Embryonic facial prominence (tissue), 1 donor: ENCODE data around the gene KIF6.
"Not testable (repeated sequence)": the region's sequence is repeated elsewhere in the genome, so short reads cannot be mapped to it uniquely, and the experiment has no call there.

Experiments used
- DNase-seq: peaks from one replicate; pipeline ENCODE4 v3.0.0-alpha.2; 2016; ENCODE audit errors: extremely low spot score

Gene KIF6

GRCh38 chr6:39724787-39725631 lies at the start of gene KIF6:
Gene KIF6, minus strand, starts transcription at chr6:39725408. Its CDS starts 98 bp downstream, at chr6:39725310.
- peak; percentile 83 for DNase-seq

DNA sequence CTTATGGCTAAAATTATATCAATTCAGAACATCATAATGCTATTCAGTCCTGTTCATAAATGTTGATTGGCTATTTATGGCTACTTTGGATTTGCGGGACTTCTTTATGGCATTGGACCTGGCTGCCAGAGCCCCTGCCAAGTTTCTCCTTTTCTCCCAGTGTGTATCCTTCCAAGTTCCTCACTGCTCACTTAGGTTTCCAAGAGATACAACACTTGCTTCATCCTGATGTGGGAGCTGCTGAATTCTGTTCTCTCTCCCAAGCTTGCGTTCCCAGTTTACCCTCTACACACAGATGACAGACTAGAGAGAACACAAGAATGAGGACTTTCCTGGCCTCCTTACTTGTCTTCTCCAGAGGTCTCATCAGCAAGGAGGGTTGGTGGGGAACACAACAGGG lies 48.6 kb upstream of the KIF6 start:
- DNase-seq, result no peak

GRCh38 chr6:39772559-39773273 lies 47.5 kb upstream of the KIF6 start:
- no peak for DNase-seq

DNA sequence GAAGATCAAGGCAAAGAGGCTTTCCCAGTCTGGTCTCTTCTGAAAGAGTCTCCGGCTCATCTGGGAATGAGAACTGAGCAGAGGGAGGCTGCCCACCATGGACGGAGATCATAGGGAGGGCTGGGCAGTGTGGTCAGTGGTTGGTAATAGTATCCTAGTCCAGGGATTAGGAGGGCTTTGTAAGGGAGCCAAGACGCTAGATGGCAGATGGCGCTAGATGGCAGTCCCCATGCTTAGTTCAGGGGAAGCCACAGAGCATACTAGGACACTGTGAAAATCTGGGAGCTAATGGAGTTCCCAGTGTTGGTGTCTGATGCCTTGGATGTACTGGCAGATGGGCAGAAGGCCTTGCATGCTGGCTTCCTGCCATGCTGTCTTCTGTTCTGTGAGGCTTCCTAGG lies 45.2 kb upstream of the KIF6 start:
- no peak for DNase-seq

- DNase-seq, result no peak
These were observed 43.8 kb upstream of the KIF6 start for GRCh38 chr6:39769012-39769411.

DNA sequence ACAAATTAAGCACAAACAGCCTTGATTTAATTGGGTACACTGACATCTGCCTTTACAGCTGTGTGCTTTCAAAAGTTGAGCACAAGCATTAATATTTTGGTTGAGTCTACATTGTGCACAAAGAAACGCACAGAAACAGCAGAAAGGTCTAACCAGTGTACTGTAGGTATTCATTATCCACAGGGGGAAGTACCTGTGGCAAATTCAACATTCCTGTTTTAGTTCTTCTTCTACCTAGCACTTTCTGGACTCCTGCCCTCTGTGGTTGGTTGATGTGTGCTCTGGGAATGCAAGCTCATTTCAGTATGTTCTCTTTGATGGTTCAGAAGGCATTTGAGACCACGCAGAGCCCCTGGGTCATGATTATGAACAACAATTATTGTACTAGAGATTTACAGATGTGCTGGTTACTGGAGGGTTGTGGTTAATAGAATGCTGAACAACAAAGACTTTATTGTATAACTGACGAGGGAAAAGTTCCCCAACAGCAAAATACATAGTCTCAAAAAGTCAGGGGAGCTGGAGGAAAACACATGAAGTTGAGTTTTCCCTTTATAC lies 40.4 kb upstream of the KIF6 start:
- DNase-seq, result no peak

DNA sequence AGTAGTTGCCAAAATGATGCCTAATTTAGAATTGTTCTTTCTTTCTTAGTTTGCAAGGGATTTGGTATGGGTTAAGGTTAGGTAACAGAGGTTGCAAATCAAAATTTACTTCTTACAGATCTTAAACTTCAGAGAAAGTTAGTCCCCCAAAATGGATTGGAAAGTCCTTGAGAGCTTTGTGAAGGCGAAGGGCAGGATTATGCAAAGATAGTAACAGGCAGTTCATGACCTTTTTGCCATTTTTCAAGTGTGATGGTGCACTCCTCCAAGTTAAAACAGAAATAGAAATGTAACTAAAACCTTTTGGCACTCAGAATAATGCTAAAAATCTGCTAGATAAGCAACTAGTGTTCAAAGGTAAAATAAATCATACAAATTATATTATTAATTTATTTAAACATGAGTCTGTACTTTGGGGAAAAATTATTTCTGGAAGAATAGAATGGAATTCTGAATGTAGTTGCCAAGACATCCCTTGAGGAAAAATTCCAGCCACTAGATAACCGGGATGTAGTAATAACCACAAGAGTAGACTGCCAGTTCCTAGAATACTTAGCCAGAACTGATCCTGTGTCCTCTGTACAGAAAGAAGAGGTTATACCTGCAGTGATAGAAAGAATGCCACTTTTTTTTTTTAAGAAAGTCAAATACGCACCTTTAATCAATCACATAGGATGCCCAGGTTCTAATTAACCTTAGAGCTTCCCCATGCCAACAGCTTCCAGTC lies 35.2 kb upstream of the KIF6 start:
- no peak for DNase-seq

DNA sequence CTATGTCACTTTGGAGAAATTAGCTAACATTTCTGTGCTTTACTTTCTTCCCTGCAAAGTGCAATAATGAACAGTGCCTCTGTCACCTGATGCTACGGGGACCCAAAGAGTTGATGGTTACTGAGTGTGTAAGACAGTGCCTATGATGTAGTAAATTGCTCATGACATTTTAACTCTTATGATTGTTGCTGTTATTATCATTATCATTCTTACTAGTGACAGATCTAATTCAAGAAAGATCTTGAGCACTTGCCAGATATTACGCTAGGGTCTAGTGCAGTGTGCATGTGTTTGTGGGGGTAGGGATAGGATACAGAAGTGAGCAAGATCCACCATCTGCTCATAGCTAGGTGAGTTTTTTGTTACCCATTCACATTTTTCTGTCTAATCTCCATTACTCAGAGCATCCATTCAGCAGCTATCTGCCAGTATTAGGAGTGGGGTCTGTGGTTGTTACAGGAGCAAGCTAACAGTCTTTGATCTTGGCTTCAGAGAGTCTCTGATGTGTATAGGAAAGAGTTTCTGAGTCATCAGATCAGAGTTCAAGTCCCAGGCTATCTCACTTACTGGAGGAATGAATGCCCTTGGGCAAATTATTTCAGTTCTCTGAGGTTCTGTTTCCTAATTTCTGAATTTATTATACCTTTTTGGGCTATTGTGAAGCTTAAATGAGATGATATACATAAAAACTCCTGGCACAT lies 33.8 kb upstream of the KIF6 start:
- DNase-seq, result no peak

DNA sequence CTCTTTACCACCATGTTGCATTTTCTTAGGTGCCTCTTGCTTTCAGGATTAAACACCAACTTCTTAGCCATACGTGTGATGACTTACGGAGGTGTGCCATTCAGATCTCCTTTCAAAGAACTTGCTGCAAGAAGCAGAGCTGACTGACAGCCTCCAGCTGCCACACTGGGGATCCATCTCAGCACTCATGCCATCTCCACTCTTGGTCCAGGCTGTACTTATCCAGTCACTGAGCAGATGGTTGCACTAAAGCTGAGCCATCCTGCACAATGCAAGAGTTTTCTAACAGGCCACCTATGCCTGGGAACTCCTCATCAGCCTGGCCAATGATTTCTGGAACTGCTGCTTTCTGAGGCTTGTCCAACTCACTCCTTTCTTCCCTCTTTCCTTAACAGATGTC lies 31.4 kb upstream of the KIF6 start:
- DNase-seq, result no peak

- DNase-seq, result no peak
These were observed 30.0 kb upstream of the KIF6 start for GRCh38 chr6:39755231-39755630.

- DNase-seq, result no peak
These were observed 29.4 kb upstream of the KIF6 start for GRCh38 chr6:39754514-39755115.

GRCh38 chr6:39753725-39754045 lies 28.5 kb upstream of the KIF6 start:
- DNase-seq, result no peak

DNA sequence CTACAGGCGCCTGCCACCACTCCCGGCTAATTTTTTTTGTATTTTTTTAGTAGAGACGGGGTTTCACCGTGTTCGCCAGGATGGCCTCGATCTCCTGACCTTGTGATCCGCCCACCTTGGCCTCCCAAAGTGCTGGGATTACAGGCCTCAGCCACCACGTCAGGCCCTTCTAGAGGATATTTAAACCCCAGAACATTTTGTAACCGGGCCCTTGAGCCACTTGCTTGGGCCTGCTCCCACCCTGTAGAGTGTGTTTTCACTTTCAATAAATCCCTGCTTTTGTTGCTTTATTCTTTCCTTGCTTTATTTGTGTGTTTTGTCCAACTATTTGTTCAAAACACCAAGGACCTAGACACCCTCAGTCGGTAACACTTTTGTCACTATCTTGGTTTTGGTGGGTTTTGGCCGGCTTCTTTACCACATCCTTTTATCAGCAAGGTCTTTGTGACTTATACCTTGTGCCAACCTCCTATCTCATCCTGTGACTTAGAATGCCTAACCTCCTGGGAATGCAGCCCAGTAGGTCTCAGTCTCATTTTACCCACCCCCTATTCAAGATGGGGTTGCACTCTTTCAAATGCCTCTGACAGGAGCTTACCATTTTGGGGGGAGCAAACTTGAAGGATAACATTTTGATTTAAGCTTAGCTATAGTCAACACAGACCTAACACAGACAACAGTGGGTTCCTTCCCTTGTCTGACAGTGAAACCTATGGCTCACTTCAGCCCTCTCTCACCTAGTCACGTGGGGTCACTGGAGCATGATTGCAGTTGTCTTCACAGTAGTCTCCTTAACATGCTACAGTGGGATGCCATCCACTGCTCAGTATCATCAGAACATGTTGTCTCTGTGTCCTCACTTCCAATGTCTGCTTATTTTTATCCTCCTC lies 27.9 kb upstream of the KIF6 start:
- DNase-seq, result no peak

DNA sequence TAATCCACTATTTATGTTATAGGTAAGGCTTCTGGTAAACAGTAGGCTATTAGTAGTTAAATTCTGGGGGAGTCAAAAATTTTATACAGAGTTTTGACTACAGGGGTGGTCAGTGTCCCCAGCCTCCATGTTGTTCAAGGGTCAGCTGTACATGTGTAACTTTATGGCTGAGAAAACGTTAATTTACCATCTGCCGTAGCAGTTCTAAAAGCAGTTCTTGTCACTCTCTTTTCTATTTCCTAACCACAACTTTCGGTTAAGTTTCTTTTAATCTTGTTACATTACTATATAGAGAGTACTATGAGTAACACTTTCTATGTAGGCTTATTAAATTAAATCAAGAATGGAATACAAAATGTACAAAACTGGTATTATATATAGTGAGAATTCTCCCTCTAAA lies 21.6 kb upstream of the KIF6 start:
- DNase-seq, result no peak

DNA sequence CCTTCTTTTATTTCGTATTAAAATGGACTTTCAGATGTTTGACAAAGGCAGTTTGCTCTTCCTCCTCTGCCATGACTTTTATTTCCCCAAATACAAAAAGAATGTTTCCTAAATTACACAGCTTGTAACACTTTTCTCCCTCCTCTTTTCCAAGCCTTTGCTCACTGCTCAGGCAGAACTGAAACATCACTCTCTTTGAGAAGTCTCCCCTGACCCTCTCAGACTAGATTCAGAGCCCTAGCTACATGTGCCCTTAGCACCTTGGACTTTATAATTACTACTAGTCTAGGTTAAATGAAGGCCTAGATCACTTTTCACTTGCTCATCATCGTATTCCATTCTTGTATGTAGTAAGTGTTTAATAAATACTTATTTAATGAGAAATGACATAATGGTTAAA lies 8.5 kb upstream of the KIF6 start:
- DNase-seq, result no peak

GRCh38 chr6:39731565-39731964 lies 6.4 kb upstream of the KIF6 start:
- DNase-seq, result no peak

GRCh38 chr6:39729945-39730344 lies 4.7 kb upstream of the KIF6 start:
- no peak for DNase-seq

GRCh38 chr6:39725632-39725997 lies 407 bp upstream of the KIF6 start:
- DNase-seq, result no peak

DNA sequence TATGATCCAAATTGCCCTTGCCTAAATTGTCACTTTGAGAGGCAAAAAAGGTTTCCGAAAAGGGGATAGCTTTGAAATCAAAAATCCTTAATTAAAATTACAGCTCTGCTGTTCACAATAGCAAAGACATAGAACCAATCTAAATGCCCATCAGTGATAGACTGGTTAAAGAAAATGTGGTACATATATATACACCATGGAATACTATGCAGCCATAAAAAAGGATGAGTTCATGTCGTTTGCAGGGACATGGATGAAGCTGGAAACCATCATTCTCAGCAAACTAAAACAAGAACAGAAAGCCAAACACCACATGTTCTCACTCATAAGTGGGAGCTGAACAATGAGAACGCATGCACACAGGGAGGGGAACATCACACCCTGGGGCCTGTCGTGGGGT lies 1.9 kb downstream of the KIF6 start:
- DNase-seq, result not testable (repeated sequence)

DNA sequence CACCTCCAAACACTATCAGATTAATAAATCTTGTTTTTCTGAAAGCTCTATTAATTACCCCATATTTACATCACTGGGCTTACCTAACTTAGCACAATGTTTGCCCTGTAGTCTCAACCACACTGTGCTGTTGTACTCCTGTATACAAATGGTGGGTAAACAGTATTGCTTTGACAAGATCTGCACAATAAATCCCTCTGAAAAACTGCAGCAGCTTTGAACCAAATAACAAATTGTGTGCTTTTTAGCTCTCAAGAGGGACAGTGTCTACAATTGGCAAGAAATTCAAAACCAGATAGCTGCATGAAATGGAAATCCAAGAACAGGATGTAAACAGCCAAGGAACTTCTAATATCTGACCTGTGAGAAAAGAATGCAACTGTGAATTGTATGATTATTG lies 10.4 kb downstream of the KIF6 start:
- DNase-seq, result no peak
